Measurements from ENCODE around the gene RPS6KC1. TPM values are rescaled to one million over a fixed set of nuclear protein-coding genes. Genes with fewer than 3 reads are reported as not detected.
A peak's percentile ranks its signal among the peaks of the same experiment; 100 is the strongest.

Gene RPS6KC1
- total and polyA plus RNA-seq, 9 of the 15 experiments (the other 6 are each of a cell fraction or from before 2014, with no cell fraction given), result 4.3 to 34.6 (median 20.9) TPM

GRCh38 chr1:213124590-213124989 is 73.5 kb downstream of the RPS6KC1 start (continued):
- peak; percentile 88 for TF ChIP-seq HMBOX1 (IDR thresholded peaks at IDR 0.05)
- TF ChIP-seq GABPA (tag; conservative IDR thresholded peaks at IDR 0.05; ENCODE audit: low read depth), result no peak
- peak in 1 of 2 experiments; percentile 41; a peak in 2 of 4 replicates for TF ChIP-seq TBL1XR1 (IDR thresholded peaks at IDR 0.05; ENCODE audit: low read length in 2 of 2)
- TF ChIP-seq ZNF121 (CRISPR knock-in tag; conservative IDR thresholded peaks at IDR 0.05), result no peak
- TF ChIP-seq ZMIZ1 (IDR thresholded peaks at IDR 0.05; ENCODE audit: low read depth in 2 of 2, low read length in 2 of 2), result peak in 1 of 2 experiments; percentile 77; a peak in 2 of 4 replicates
- TF ChIP-seq ZFP1 (CRISPR knock-in tag; IDR thresholded peaks at IDR 0.05), result no peak
- no peak for TF ChIP-seq ETV6 (IDR thresholded peaks at IDR 0.05; ENCODE audit: borderline replicate concordance in 1 of 2, low read depth in 2 of 2, low read length in 1 of 2)
- no peak for TF ChIP-seq ETV6 (CRISPR knock-in tag; IDR thresholded peaks at IDR 0.05; ENCODE audit: borderline replicate concordance)
- TF ChIP-seq ARID3A (IDR thresholded peaks at IDR 0.05; ENCODE audit: borderline replicate concordance, low read depth, low read length), result peak; percentile 85
- TF ChIP-seq NFE2L1 (tag; IDR thresholded peaks at IDR 0.05; ENCODE audit: borderline replicate concordance, low read depth), result no peak
- peak; percentile 36; the same call in 1 of the 2 replicates for TF ChIP-seq KHSRP (IDR thresholded peaks at IDR 0.05)
- peak; percentile 85 for TF ChIP-seq CREB1 (IDR thresholded peaks at IDR 0.05)
- TF ChIP-seq CREB1 (CRISPR knock-in tag; IDR thresholded peaks at IDR 0.05), result no peak; the same call in 1 of the 2 replicates
- TF ChIP-seq SOX6 (IDR thresholded peaks at IDR 0.05), result peak; percentile 76
- 0 out of 2 replicates have a peak, but pooled peaks have one; percentile 28 for TF ChIP-seq DIDO1 (tag; IDR thresholded peaks at IDR 0.05; ENCODE audit: low read depth)
- TF ChIP-seq MYBL2 (IDR thresholded peaks at IDR 0.05; ENCODE audit: low read depth), result peak; percentile 83
- TF ChIP-seq MYBL2 (CRISPR knock-in tag; IDR thresholded peaks at IDR 0.05; ENCODE audit: borderline replicate concordance), result no peak
- no peak for TF ChIP-seq JUNB (CRISPR knock-in tag; conservative IDR thresholded peaks at IDR 0.05)
- TF ChIP-seq STAT6 (CRISPR knock-in tag; IDR thresholded peaks at IDR 0.05), result no peak
- TF ChIP-seq YY1 (IDR thresholded peaks at IDR 0.05; ENCODE audit: borderline replicate concordance in 1 of 3, control insufficient read depth in 1 of 3, extremely low read depth in 1 of 3, insufficient read depth in 3 of 3, insufficient read length in 1 of 3, insufficient replicate concordance in 2 of 3, low read depth in 1 of 3, low read length in 2 of 3), result no peak

Data from K562 (cell line).